Activated CD4-positive, CD25-positive, alpha-beta regulatory T cell treated with anti-CD3 and anti-CD28 coated beads, Interleukin-2, amount 50 U/mL, for 24 hours (primary cell): Measurements from ENCODE around the gene USH2A.
"Not testable (repeated sequence)": the region's sequence is repeated elsewhere in the genome, so short reads cannot be mapped to it uniquely, and the experiment has no call there.

Experiments
- ATAC-seq, 2 donors: fragments of 150-1000 bp; cut with Tn5 transposase; one replicate each; pipeline ENCODE4 v1.10.0; 2021; ENCODE audit warnings: mild to moderate bottlenecking in 1 of 2, moderate library complexity in 1 of 2

USH2A gene

GRCh38 chr1:216186141-216186540 lies 237.1 kb downstream of the USH2A start:
- ATAC-seq = no peak

GRCh38 chr1:216184126-216184680 lies 239.0 kb downstream of the USH2A start:
- no peak for ATAC-seq

GRCh38 chr1:216183454-216183853 lies 239.8 kb downstream of the USH2A start:
- ATAC-seq = no peak

GRCh38 chr1:216183007-216183406 lies 240.2 kb downstream of the USH2A start:
- no peak for ATAC-seq

GRCh38 chr1:216181590-216181989 lies 241.7 kb downstream of the USH2A start:
- no peak for ATAC-seq

GRCh38 chr1:216178281-216178680 lies 245.0 kb downstream of the USH2A start:
- ATAC-seq = no peak

- no peak for ATAC-seq
These were observed 246.3 kb downstream of the USH2A start for GRCh38 chr1:216176970-216177369.

- ATAC-seq = no peak
These were observed 247.5 kb downstream of the USH2A start for GRCh38 chr1:216175714-216176113.

GRCh38 chr1:216173376-216173995 lies 249.8 kb downstream of the USH2A start:
- ATAC-seq = no peak

- no peak for ATAC-seq
These were observed 253.9 kb downstream of the USH2A start for GRCh38 chr1:216169351-216169750.

GRCh38 chr1:216168546-216168945 lies 254.7 kb downstream of the USH2A start:
- no peak for ATAC-seq

GRCh38 chr1:216154063-216154462 lies 269.2 kb downstream of the USH2A start:
- no peak for ATAC-seq

- ATAC-seq = no peak
These were observed 270.1 kb downstream of the USH2A start for GRCh38 chr1:216153130-216153529.

- not testable (repeated sequence) for ATAC-seq
These were observed 277.7 kb downstream of the USH2A start for GRCh38 chr1:216145451-216146018.

- no peak for ATAC-seq
These were observed 278.4 kb downstream of the USH2A start for GRCh38 chr1:216144661-216145450.

GRCh38 chr1:216142921-216143320 lies 280.3 kb downstream of the USH2A start:
- ATAC-seq = no peak

GRCh38 chr1:216140730-216141524 lies 282.3 kb downstream of the USH2A start:
- ATAC-seq = no peak

- no peak for ATAC-seq
These were observed 299.0 kb downstream of the USH2A start for GRCh38 chr1:216124192-216124781.

GRCh38 chr1:216123446-216124191 lies 299.6 kb downstream of the USH2A start:
- ATAC-seq = no peak

- ATAC-seq = no peak
These were observed 303.6 kb downstream of the USH2A start for GRCh38 chr1:216119600-216119999.

GRCh38 chr1:216114180-216114579 lies 309.1 kb downstream of the USH2A start:
- no peak for ATAC-seq

GRCh38 chr1:216113181-216113580 lies 310.1 kb downstream of the USH2A start:
- ATAC-seq = no peak
